ENCODE data around the gene ZNF653.
A peak's percentile ranks its signal among the peaks of the same experiment; 100 is the strongest.
"Not testable (repeated sequence)": the region's sequence is repeated elsewhere in the genome, so short reads cannot be mapped to it uniquely, and the experiment has no call there.

The ZNF653 gene

GRCh38 chr19:11446652-11447301, 58.9 kb downstream of the ZNF653 start:
- no peaks in the 10 kb centered on the region for H3K27me3 Mint-ChIP-seq
- H3K36me3 Mint-ChIP-seq, result peaks cover 2% of the 10 kb centered on the region
- no peaks in the 10 kb centered on the region for H3K9me3 Mint-ChIP-seq (ENCODE audit: low read depth)
- no peak overlapping the region for H3K27ac Mint-ChIP-seq
- H3K4me1 Mint-ChIP-seq (ENCODE audit: low read depth), result no peaks in the 10 kb centered on the region
- H3K4me3 Mint-ChIP-seq, result no peak overlapping the region

- no peak overlapping the region for H3K4me3 Mint-ChIP-seq
- H3K27me3 Mint-ChIP-seq, result no peaks in the 10 kb centered on the region
- no peaks in the 10 kb centered on the region for H3K9me3 Mint-ChIP-seq (ENCODE audit: low read depth)
- H3K27ac Mint-ChIP-seq, result no peak overlapping the region
- no peaks in the 10 kb centered on the region for H3K4me1 Mint-ChIP-seq (ENCODE audit: low read depth)
- peaks cover 2% of the 10 kb centered on the region for H3K36me3 Mint-ChIP-seq
Observed at GRCh38 chr19:11446271-11446651, 59.4 kb downstream of the ZNF653 start.

- Mint-ChIP-seq H3K9me3 (ENCODE audit: low read depth) (no peaks in the 10 kb centered on the region), H3K4me1 (ENCODE audit: low read depth) (peaks cover 5% of the 10 kb centered on the region), H3K36me3 (peaks cover 2% of the 10 kb centered on the region), H3K27ac (no peak overlapping the region), H3K4me3 (no peak overlapping the region), H3K27me3 (no peaks in the 10 kb centered on the region)
Observed at GRCh38 chr19:11445141-11445540, 60.5 kb downstream of the ZNF653 start.

- Mint-ChIP-seq H3K27ac (no peak overlapping the region), H3K9me3 (ENCODE audit: low read depth) (no peaks in the 10 kb centered on the region), H3K27me3 (no peaks in the 10 kb centered on the region), H3K4me1 (ENCODE audit: low read depth) (peaks cover 5% of the 10 kb centered on the region), H3K36me3 (peaks cover 2% of the 10 kb centered on the region), H3K4me3 (no peak overlapping the region)
Observed at GRCh38 chr19:11444059-11444458, 61.6 kb downstream of the ZNF653 start.

- H3K27me3 Mint-ChIP-seq, result no peaks in the 10 kb centered on the region
- peaks cover 26% of the 10 kb centered on the region for H3K4me1 Mint-ChIP-seq (ENCODE audit: low read depth)
- peaks cover 4% of the 10 kb centered on the region for H3K36me3 Mint-ChIP-seq
- H3K27ac Mint-ChIP-seq, result no peak overlapping the region
- H3K4me3 Mint-ChIP-seq, result peak overlapping the region; percentile 73
- H3K9me3 Mint-ChIP-seq (ENCODE audit: low read depth), result no peaks in the 10 kb centered on the region
Observed at GRCh38 chr19:11437955-11438354, 67.7 kb downstream of the ZNF653 start.

- no peaks in the 10 kb centered on the region for H3K9me3 Mint-ChIP-seq (ENCODE audit: low read depth)
- H3K4me3 Mint-ChIP-seq, result peak overlapping the region; percentile 100
- H3K36me3 Mint-ChIP-seq, result peaks cover 2% of the 10 kb centered on the region
- no peaks in the 10 kb centered on the region for H3K27me3 Mint-ChIP-seq
- H3K27ac Mint-ChIP-seq, result peak overlapping the region; percentile 97
- peaks cover 23% of the 10 kb centered on the region for H3K4me1 Mint-ChIP-seq (ENCODE audit: low read depth)
Observed at GRCh38 chr19:11435833-11436313, 69.8 kb downstream of the ZNF653 start.

- Mint-ChIP-seq H3K4me1 (ENCODE audit: low read depth) (peaks cover 21% of the 10 kb centered on the region), H3K27me3 (peaks cover 2% of the 10 kb centered on the region), H3K27ac (peak within 1 kb of the TSS; percentile 97), H3K9me3 (ENCODE audit: low read depth) (no peaks in the 10 kb centered on the region), H3K4me3 (peak within 1 kb of the TSS; percentile 100), H3K36me3 (peaks cover 2% of the 10 kb centered on the region)
Observed at GRCh38 chr19:11435057-11435832, 70.4 kb downstream of the ZNF653 start, which contains the start of the genes ODAD3 and PRKCSH. Gene ODAD3 (minus strand): TSS chr19:11435121. CDS start chr19:11435016, 105 bp downstream. Gene PRKCSH (plus strand): TSS chr19:11435635. CDS start chr19:11436118, 483 bp downstream.

GRCh38 chr19:11434703-11435056, 71.0 kb downstream of the ZNF653 start:
- peaks cover 2% of the 10 kb centered on the region for H3K36me3 Mint-ChIP-seq
- peak overlapping the region; percentile 97 for H3K27ac Mint-ChIP-seq
- no peaks in the 10 kb centered on the region for H3K9me3 Mint-ChIP-seq (ENCODE audit: low read depth)
- peak overlapping the region; percentile 100 for H3K4me3 Mint-ChIP-seq
- peaks cover 21% of the 10 kb centered on the region for H3K4me1 Mint-ChIP-seq (ENCODE audit: low read depth)
- H3K27me3 Mint-ChIP-seq, result peaks cover 2% of the 10 kb centered on the region

GRCh38 chr19:11433526-11433925, 72.1 kb downstream of the ZNF653 start:
- H3K9me3 Mint-ChIP-seq (ENCODE audit: low read depth); H3K36me3 Mint-ChIP-seq; H3K4me3 Mint-ChIP-seq; H3K27me3 Mint-ChIP-seq; H3K27ac Mint-ChIP-seq: not testable (repeated sequence)
- H3K4me1 Mint-ChIP-seq (ENCODE audit: low read depth), result peaks cover 21% of the 10 kb centered on the region

Measured in activated naive CD8-positive, alpha-beta T cell (primary cell).